NCI-H2196 (cell line): Measurements from ENCODE around the gene LMBRD2.

Experiments
- DNase-seq: peaks from one replicate; lab custom pipeline; 2025; ENCODE audit not compliant: unreplicated experiment; lab: John Stamatoyannopoulos, UW

The LMBRD2 gene

DNA sequence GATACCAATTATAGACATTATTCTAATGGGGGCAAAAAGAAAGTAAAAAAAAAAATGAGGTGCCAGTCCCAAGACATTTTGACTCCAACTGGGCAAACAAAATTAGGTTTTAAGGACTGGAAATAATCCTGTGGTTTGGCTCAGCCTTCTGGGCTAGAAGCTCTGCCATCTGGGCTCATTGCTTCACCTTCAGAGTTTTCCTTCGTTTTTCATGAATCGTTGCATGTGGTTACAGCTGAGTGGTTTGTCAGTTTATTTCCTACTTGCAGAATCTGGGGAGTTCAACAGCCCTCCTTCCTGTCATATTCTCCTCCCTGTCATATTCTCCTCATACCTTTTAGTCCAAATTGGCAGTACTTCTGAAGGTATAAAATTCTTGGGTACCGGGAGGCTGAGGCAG, 97.0 kb downstream of the LMBRD2 start:
- DNase-seq: no peak

DNA sequence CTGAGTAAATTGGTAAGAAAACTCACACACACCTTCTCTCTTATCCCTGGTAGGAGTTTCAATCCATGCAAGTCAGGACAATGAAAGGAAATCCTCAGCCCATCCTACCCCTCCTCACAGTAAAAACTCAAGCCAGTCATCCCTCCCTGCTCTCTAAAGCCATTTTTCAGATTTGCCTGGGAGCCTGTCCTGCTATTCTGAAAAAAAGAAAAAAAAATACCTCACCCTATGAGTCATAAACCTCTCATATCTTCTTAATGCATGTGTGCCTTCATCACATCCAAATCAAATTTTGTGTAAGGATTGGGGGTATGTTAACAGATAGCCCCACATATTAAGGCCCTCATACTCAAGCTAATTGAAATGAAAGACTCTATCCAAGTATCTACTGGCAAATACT, 99.1 kb downstream of the LMBRD2 start:
- no peak for DNase-seq

DNA sequence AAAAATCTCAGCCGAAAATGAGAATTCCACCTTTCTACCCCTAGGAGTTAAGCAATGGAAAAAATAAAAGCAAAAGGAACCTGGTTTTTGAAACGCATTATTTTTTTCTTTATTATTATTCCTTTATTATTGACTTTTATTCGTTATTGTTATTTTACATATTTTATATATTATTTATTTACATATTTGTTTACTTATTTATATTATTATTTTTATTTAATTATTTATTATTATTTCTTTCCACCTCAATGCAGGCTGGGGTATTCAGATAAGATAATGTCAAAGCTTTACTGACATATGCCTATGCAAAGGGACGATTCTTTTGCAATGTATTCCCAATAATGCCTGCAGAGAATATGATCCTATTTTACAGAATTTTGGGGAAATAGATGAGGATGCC, 101.7 kb downstream of the LMBRD2 start:
- no peak for DNase-seq
